Trophoblast cell (in vitro differentiated cells and primary cell): ENCODE measurements around the gene ETS1.

Experiments used
- DNase-seq, 2 donors: peaks; one replicate each; pipeline ENCODE4 v3.0.0-alpha.2; 2016
- H2AFZ ChIP-seq: 2 replicates; pipeline ENCODE4 v1.6.1; 2013; ENCODE audit warnings: low read length, moderate library complexity, mild to moderate bottlenecking; ENCODE audit not compliant: insufficient read depth, poor library complexity
- H2AK5ac ChIP-seq: 2 replicates; pipeline ENCODE4 v1.6.1; 2013; ENCODE audit warnings: mild to moderate bottlenecking, low read length
- H2BK120ac ChIP-seq: 2 replicates; pipeline ENCODE4 v1.6.1; 2013; ENCODE audit warnings: low read length, mild to moderate bottlenecking, moderate library complexity; ENCODE audit not compliant: insufficient read depth, poor library complexity
- H2BK12ac ChIP-seq: 2 replicates; pipeline ENCODE4 v1.6.1; 2013; ENCODE audit warnings: mild to moderate bottlenecking, low read length, moderate library complexity
- H2BK5ac ChIP-seq: 2 replicates; pipeline ENCODE4 v1.6.1; 2013; ENCODE audit warnings: low read length, low read depth, moderate library complexity, mild to moderate bottlenecking; ENCODE audit not compliant: poor library complexity
- H3K14ac ChIP-seq: 2 replicates; pipeline ENCODE4 v1.6.1; 2013; ENCODE audit warnings: mild to moderate bottlenecking, low read length
- H3K18ac ChIP-seq: 2 replicates; pipeline ENCODE4 v1.6.1; 2013; ENCODE audit warnings: mild to moderate bottlenecking, low read length
- H3K23ac ChIP-seq: 2 replicates; pipeline ENCODE4 v1.6.1; 2013; ENCODE audit warnings: low read length
- H3K27ac ChIP-seq: 2 replicates; pipeline ENCODE4 v1.5.1; 2013; ENCODE audit warnings: low read depth, mild to moderate bottlenecking, inconsistent platforms, low read length, moderate library complexity
- H3K27me3 ChIP-seq: 2 replicates; pipeline ENCODE4 v1.6.1; 2013; ENCODE audit warnings: inconsistent platforms, mild to moderate bottlenecking, low read length, moderate library complexity; ENCODE audit not compliant: insufficient read depth
- H3K36me3 ChIP-seq, 2 experiments: 1 replicate in 1 of 2; 2 replicates in 1 of 2; pipeline ENCODE4 v1.6.1; 2013; ENCODE audit warnings: low read length in 2 of 2, mild to moderate bottlenecking in 2 of 2, moderate library complexity in 1 of 2; ENCODE audit not compliant: insufficient read depth in 2 of 2, control insufficient read depth in 1 of 2
- H3K4ac ChIP-seq: 2 replicates; pipeline ENCODE4 v1.6.1; 2013; ENCODE audit warnings: low read depth, mild to moderate bottlenecking, low read length, moderate library complexity
- H3K4me1 ChIP-seq, 2 experiments: 1 replicate in 1 of 2; 2 replicates in 1 of 2; pipeline ENCODE4 v1.6.1; 2013; ENCODE audit warnings: low read length in 2 of 2, mild to moderate bottlenecking in 2 of 2, moderate library complexity in 1 of 2; ENCODE audit not compliant: insufficient read depth in 2 of 2, control insufficient read depth in 1 of 2
- H3K4me2 ChIP-seq: 2 replicates; pipeline ENCODE4 v1.6.1; 2013; ENCODE audit warnings: inconsistent platforms, mild to moderate bottlenecking, low read length, moderate library complexity
- H3K4me3 ChIP-seq: 2 replicates; pipeline ENCODE4 v1.5.1; 2013; ENCODE audit warnings: mild to moderate bottlenecking, low read depth, low read length, inconsistent platforms
- H3K79me1 ChIP-seq: one replicate; pipeline ENCODE4 v1.6.1; 2013; ENCODE audit warnings: low read length
- H3K79me2 ChIP-seq: 2 replicates; pipeline ENCODE4 v1.6.1; 2013; ENCODE audit warnings: low read length, mild to moderate bottlenecking; ENCODE audit not compliant: control insufficient read depth, insufficient read depth, poor library complexity
- H3K9ac ChIP-seq: 2 replicates; pipeline ENCODE4 v1.6.1; 2013; ENCODE audit warnings: mild to moderate bottlenecking, low read length
- H3K9me3 ChIP-seq: 2 replicates; pipeline ENCODE4 v1.6.1; 2013; ENCODE audit warnings: low read depth, mild to moderate bottlenecking, control low read depth, inconsistent platforms, low read length; ENCODE audit not compliant: insufficient read depth
- H4K12ac ChIP-seq: 2 replicates; pipeline ENCODE4 v1.6.1; 2013; ENCODE audit warnings: low read depth, mild to moderate bottlenecking, low read length, moderate library complexity
- H4K8ac ChIP-seq: 2 replicates; pipeline ENCODE4 v1.6.1; 2013; ENCODE audit warnings: low read depth, mild to moderate bottlenecking, low read length, moderate library complexity
- H4K91ac ChIP-seq: one replicate; pipeline ENCODE4 v1.6.1; 2013; ENCODE audit warnings: low read depth, mild to moderate bottlenecking, low read length, moderate library complexity
- WGBS: extraction: QIAGEN DNeasy Blood & Tissue Kit; methylation state at CpG from one replicate; pipeline ENCODE4 v1.1.7; 2013; ENCODE audit warnings: missing lambda C conversion rate; ENCODE audit not compliant: insufficient read length, insufficient coverage; ENCODE audit errors: extremely low coverage; 5-methylcytosine and 5-hydroxymethylcytosine counted together

ETS1 gene

GRCh38 chr11:128509621-128510389, 77.6 kb downstream of the ETS1 start:
- H2BK5ac ChIP-seq, result no peak overlapping the region
- no peak overlapping the region for H3K18ac ChIP-seq
- H3K79me1 ChIP-seq, result no peaks in the 10 kb centered on the region
- no peaks in the 10 kb centered on the region for H3K27me3 ChIP-seq
- no peak overlapping the region for H3K9ac ChIP-seq
- peak overlapping the region; percentile 47 for H3K4ac ChIP-seq
- no peak overlapping the region for H4K91ac ChIP-seq
- H2BK12ac ChIP-seq, result no peak overlapping the region
- no peak overlapping the region for H4K12ac ChIP-seq
- H3K36me3 ChIP-seq, result peaks cover 24 to 29% of the 10 kb centered on the region in 2 experiments
- H3K23ac ChIP-seq, result no peak overlapping the region
- H2AFZ ChIP-seq, result no peak overlapping the region
- peaks cover 8% of the 10 kb centered on the region for H3K79me2 ChIP-seq
- WGBS, result no CpG with 5 or more reads among the region's 2 CpGs
- peaks cover 9 to 21% of the 10 kb centered on the region in 2 experiments for H3K4me1 ChIP-seq
- DNase-seq, result no peak
- H2BK120ac ChIP-seq, result no peak overlapping the region
- H3K14ac ChIP-seq, result no peak overlapping the region
- no peak overlapping the region for H2AK5ac ChIP-seq
- H3K4me3 ChIP-seq, result no peak overlapping the region
- no peak overlapping the region for H4K8ac ChIP-seq
- no peaks in the 10 kb centered on the region for H3K9me3 ChIP-seq
- no peak overlapping the region for H3K27ac ChIP-seq
- H3K4me2 ChIP-seq, result no peak overlapping the region

- H4K8ac ChIP-seq, result no peak overlapping the region
- H4K12ac ChIP-seq, result no peak overlapping the region
- H4K91ac ChIP-seq, result no peak overlapping the region
- no peaks in the 10 kb centered on the region for H3K9me3 ChIP-seq
- peaks cover 9 to 24% of the 10 kb centered on the region in 2 experiments for H3K4me1 ChIP-seq
- no peak overlapping the region for H3K18ac ChIP-seq
- no peak overlapping the region for H3K23ac ChIP-seq
- H3K9ac ChIP-seq, result no peak overlapping the region
- no peak overlapping the region for H3K4me2 ChIP-seq
- no CpG with 5 or more reads among the region's 8 CpGs for WGBS
- no peak overlapping the region for H3K14ac ChIP-seq
- no peak overlapping the region for H3K27ac ChIP-seq
- H3K36me3 ChIP-seq, result peaks cover 24 to 29% of the 10 kb centered on the region in 2 experiments
- H3K4me3 ChIP-seq, result no peak overlapping the region
- H3K79me2 ChIP-seq, result peaks cover 8% of the 10 kb centered on the region
- no peak overlapping the region for H2BK120ac ChIP-seq
- no peaks in the 10 kb centered on the region for H3K27me3 ChIP-seq
- H3K4ac ChIP-seq, result peak overlapping the region; percentile 12
- no peak overlapping the region for H2AFZ ChIP-seq
- no peak for DNase-seq
- no peak overlapping the region for H2BK5ac ChIP-seq
- H3K79me1 ChIP-seq, result no peaks in the 10 kb centered on the region
- H2AK5ac ChIP-seq, result no peak overlapping the region
- H2BK12ac ChIP-seq, result no peak overlapping the region
These were observed 78.4 kb downstream of the ETS1 start for GRCh38 chr11:128508770-128509510.

GRCh38 chr11:128507936-128508335, 79.4 kb downstream of the ETS1 start:
- Histone ChIP-seq H3K79me2 (peaks cover 8% of the 10 kb centered on the region), H3K4me2 (no peak overlapping the region), H3K4me3 (no peak overlapping the region), H2BK5ac (no peak overlapping the region), H3K79me1 (peaks cover 4% of the 10 kb centered on the region), H4K12ac (no peak overlapping the region), H2AFZ (no peak overlapping the region), H3K9ac (no peak overlapping the region), H3K27me3 (no peaks in the 10 kb centered on the region), H3K23ac (no peak overlapping the region), H3K4me1 (peaks cover 17 to 33% of the 10 kb centered on the region in 2 experiments), H2BK12ac (no peak overlapping the region), H2BK120ac (no peak overlapping the region), H3K18ac (no peak overlapping the region), H2AK5ac (no peak overlapping the region), H4K91ac (no peak overlapping the region), H3K4ac (no peak overlapping the region), H4K8ac (no peak overlapping the region), H3K14ac (no peak overlapping the region), H3K36me3 (peaks cover 24 to 28% of the 10 kb centered on the region in 2 experiments), H3K27ac (no peak overlapping the region), H3K9me3 (no peaks in the 10 kb centered on the region)
- no peak for DNase-seq
- no CpG with 5 or more reads among the region's 6 CpGs for WGBS

GRCh38 chr11:128506999-128507611, 80.3 kb downstream of the ETS1 start:
- WGBS, result no CpG with 5 or more reads among the region's 12 CpGs
- no peak overlapping the region for H3K18ac ChIP-seq
- no peak overlapping the region for H4K91ac ChIP-seq
- H2AFZ ChIP-seq, result no peak overlapping the region
- peaks cover 4% of the 10 kb centered on the region for H3K79me1 ChIP-seq
- no peak overlapping the region for H3K4me2 ChIP-seq
- no peaks in the 10 kb centered on the region for H3K27me3 ChIP-seq
- H3K23ac ChIP-seq, result no peak overlapping the region
- peak overlapping the region; percentile 15 for H3K4ac ChIP-seq
- H3K36me3 ChIP-seq, result peaks cover 17 to 20% of the 10 kb centered on the region in 2 experiments
- no peak overlapping the region for H4K12ac ChIP-seq
- H2BK5ac ChIP-seq, result no peak overlapping the region
- peaks cover 4% of the 10 kb centered on the region for H3K79me2 ChIP-seq
- no peak overlapping the region for H3K14ac ChIP-seq
- no peak overlapping the region for H2AK5ac ChIP-seq
- H2BK12ac ChIP-seq, result no peak overlapping the region
- no peak for DNase-seq
- no peaks in the 10 kb centered on the region for H3K9me3 ChIP-seq
- H3K27ac ChIP-seq, result no peak overlapping the region
- H3K4me1 ChIP-seq, result peaks cover 20 to 38% of the 10 kb centered on the region in 2 experiments
- no peak overlapping the region for H3K9ac ChIP-seq
- no peak overlapping the region for H3K4me3 ChIP-seq
- H2BK120ac ChIP-seq, result no peak overlapping the region
- H4K8ac ChIP-seq, result no peak overlapping the region
